GM21528 (cell line): ENCODE results near the gene CD37.
"Not testable (repeated sequence)": the region's sequence is repeated elsewhere in the genome, so short reads cannot be mapped to it uniquely, and the experiment has no call there.

ENCODE experiments used
- ATAC-seq: cut with Tn5 transposase; IDR thresholded peaks from one replicate; pipeline ENCODE4 v1.9.1; 2021; ENCODE audit warnings: mild to moderate bottlenecking, moderate library complexity; ENCODE audit not compliant: unreplicated experiment, low FRiP score

Gene CD37

GRCh38 chr19:49335071-49335783 lies at the start of gene CD37:
CD37 (plus strand) TSS chr19:49335406; CDS start chr19:49335541, 135 bp downstream.
- no peak for ATAC-seq

- ATAC-seq = no peak
These were observed 48.0 kb upstream of the CD37 start for GRCh38 chr19:49287141-49287770.

DNA sequence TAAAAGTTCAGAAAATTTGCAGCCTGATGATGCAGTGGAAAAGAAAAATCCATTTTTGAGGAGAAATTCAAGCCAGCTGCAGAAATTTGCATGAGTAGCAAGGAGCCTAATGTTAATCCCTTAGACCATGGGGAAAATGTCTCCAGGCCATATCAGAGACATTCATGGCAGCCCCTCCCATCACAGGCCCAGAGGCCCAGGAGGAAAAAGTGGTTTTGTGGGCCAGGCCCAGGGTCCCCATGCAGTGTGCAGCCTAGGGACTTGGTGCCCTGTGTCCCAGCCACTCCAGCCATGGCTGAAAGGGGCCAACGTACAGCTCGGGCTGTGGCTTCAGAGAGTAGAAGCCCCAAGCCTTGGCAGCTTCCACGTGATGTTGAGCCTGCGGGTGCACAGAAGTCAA lies 47.0 kb upstream of the CD37 start:
- ATAC-seq = not testable (repeated sequence)

- ATAC-seq = not testable (repeated sequence)
These were observed 45.9 kb upstream of the CD37 start for GRCh38 chr19:49289286-49289685.

GRCh38 chr19:49290517-49290916 lies 44.7 kb upstream of the CD37 start:
- no peak for ATAC-seq

DNA sequence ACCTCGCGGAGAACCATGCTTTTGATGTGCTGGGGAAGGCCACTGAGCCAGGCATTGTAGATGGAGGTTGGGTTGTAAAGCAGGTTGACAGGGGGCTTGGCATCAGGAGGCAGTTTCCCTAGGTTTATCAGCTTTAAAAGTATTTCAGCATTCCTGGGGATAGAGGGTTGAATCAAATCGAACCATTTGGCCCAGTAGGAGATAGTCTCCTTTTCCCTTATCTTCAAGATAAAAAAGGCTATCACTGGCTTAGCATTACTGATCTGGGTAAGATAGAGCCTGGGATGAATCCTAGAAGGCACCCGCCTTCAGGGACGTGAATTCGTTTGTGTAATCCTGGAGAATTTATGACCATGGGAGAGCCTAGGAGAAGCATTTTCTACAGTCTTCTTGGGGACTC lies 40.8 kb upstream of the CD37 start:
- no peak for ATAC-seq

GRCh38 chr19:49295208-49295880 lies 39.9 kb upstream of the CD37 start:
- ATAC-seq = no peak

DNA sequence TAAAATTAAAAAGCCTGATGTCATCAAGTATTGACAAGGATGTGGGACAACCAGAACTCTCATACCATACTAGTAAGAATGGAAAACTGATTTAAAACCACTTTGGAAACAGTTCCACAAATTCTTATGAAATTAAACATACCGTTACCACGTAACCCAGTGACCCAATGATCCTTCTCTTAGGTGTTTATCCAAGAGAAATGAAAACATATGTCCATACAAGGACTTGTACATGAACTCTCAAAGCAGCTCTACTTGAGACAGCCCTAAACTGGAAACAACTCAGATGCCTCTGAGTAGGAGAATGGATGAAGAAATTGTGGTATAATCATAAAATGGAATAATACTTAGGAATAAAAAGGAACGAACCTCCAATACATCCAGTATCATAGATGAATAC lies 37.8 kb upstream of the CD37 start:
- ATAC-seq = no peak

- ATAC-seq = not testable (repeated sequence)
These were observed 36.6 kb upstream of the CD37 start for GRCh38 chr19:49298653-49299052.

DNA sequence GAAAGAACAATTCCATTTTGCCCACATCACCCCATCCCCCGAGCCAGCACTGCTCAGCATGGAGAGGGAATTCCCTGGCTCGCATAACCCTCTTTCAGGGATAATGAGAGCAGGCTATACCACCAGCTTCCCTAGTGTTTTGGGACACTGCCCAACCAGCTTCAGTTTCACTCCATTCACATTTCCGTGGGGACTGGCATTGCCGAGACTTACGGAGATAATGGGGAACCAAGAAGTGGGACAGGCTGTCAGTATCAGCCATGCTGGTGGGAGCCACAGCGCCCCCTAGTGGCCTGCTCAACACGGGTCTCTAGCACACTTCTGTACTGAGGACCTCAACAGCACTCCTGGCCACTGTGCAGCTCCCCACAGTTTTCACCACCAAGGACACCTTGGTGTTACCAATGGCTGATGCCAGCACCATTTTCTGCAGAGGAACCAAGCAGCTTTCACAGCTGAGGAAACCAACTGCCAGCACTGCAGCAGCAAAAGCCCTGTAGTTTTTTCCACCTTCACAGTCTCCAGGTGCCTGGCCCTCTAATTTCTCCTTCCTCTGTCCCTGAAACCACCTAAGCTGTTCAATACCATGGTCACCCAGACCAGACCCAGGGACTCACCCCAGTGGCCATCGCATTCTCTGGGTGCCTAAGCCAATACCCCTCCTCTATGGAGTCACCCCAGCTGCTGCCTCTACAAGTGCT lies 33.9 kb upstream of the CD37 start:
- no peak for ATAC-seq

GRCh38 chr19:49301866-49302252 lies 33.3 kb upstream of the CD37 start:
- ATAC-seq = no peak

GRCh38 chr19:49306734-49307133 lies 28.5 kb upstream of the CD37 start:
- ATAC-seq = not testable (repeated sequence)

DNA sequence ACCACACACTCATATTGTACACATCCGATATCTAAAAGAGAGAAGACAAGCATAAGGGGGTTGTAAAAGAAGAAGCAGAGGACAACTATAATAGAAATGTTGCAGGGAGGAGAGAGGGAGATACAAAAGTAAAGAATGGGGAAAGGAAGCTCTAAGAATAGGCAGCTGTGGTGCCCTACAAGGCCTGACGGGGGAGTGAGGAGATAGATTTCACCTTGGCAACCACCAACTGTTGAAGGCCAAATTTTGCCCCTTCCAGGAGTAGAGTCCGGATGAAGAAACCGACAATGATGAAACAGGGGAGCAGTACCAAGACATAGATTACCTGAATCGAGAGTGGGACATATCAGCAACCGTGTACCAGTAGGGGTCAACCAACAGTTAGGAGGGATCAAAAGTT lies 26.1 kb upstream of the CD37 start:
- ATAC-seq = no peak

DNA sequence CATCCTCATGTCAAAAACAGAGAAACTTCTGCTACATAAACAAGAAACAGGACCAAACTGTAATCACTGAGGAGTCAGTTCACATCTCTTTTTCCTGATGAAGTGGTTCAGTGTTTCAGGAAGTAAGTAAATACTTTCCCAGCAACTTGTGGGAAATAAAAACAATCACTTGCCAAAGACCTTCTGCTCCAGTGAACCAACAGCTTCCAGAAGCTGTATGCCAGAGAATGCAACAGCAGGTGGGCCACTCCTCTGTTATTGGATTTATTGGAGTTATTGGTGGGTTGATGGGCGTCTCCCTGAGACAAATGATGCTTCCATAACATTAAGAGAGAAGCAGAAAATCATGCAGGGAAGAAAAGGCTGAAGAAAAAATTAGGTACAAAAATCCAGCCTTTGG lies 20.1 kb upstream of the CD37 start:
- no peak for ATAC-seq

- no peak for ATAC-seq
These were observed 18.9 kb upstream of the CD37 start for GRCh38 chr19:49316284-49316683.

GRCh38 chr19:49318296-49318695 lies 16.9 kb upstream of the CD37 start:
- ATAC-seq = no peak

- ATAC-seq = no peak
These were observed 10.2 kb upstream of the CD37 start, which contains the start of gene SLC6A16 for GRCh38 chr19:49324801-49325576. SLC6A16 (minus strand) TSS chr19:49325191; CDS start chr19:49311347, 13,844 bp downstream.

GRCh38 chr19:49325756-49326155 lies 9.4 kb upstream of the CD37 start:
- ATAC-seq = not testable (repeated sequence)

GRCh38 chr19:49326165-49326704 lies 9.0 kb upstream of the CD37 start:
- ATAC-seq = no peak
